ENCODE data around the gene RYR2. TPM values are rescaled to one million over a fixed set of nuclear protein-coding genes. Genes with fewer than 3 reads are reported as not detected.

Gene RYR2
- total RNA-seq, 6 experiments from 2014 or later, result 0.05 to 0.17 TPM; not detected in 4

DNA sequence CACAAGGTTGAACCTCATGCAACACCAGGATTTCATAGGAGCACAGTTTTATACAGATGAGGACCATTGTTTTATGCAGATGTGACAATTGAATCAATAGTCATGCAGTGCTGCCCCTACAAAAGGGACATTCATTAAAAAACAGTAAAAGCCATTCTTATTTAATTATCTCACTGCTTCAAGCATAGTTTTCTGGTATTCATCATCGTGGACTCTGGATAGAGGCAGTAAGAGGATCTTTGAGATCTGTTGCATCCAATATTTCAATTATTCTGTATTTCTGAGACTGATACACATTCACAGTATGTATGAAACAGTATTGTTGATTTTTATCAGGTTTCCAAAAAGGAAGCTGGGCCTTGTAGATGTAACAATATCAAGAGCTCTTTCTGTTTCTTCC is 237.6 kb downstream of the RYR2 start:
- Mint-ChIP-seq H3K27me3 (ENCODE audit: insufficient read depth) (peaks cover 1% of the 10 kb centered on the region; the same call in 1 of the 2 replicates), H3K27ac (no peak overlapping the region), H3K4me3 (no peak overlapping the region), H3K9me3 (peaks cover 14% of the 10 kb centered on the region), H3K36me3 (ENCODE audit: low read depth) (no peaks in the 10 kb centered on the region), H3K4me1 (ENCODE audit: low read depth) (no peaks in the 10 kb centered on the region)
- TF ChIP-seq, protein P1, sequence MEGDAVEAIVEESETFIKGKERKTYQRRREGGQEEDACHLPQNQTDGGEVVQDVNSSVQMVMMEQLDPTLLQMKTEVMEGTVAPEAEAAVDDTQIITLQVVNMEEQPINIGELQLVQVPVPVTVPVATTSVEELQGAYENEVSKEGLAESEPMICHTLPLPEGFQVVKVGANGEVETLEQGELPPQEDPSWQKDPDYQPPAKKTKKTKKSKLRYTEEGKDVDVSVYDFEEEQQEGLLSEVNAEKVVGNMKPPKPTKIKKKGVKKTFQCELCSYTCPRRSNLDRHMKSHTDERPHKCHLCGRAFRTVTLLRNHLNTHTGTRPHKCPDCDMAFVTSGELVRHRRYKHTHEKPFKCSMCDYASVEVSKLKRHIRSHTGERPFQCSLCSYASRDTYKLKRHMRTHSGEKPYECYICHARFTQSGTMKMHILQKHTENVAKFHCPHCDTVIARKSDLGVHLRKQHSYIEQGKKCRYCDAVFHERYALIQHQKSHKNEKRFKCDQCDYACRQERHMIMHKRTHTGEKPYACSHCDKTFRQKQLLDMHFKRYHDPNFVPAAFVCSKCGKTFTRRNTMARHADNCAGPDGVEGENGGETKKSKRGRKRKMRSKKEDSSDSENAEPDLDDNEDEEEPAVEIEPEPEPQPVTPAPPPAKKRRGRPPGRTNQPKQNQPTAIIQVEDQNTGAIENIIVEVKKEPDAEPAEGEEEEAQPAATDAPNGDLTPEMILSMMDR (IDR thresholded peaks at IDR 0.05), result no peak
- DNase-seq, result no peak

DNA sequence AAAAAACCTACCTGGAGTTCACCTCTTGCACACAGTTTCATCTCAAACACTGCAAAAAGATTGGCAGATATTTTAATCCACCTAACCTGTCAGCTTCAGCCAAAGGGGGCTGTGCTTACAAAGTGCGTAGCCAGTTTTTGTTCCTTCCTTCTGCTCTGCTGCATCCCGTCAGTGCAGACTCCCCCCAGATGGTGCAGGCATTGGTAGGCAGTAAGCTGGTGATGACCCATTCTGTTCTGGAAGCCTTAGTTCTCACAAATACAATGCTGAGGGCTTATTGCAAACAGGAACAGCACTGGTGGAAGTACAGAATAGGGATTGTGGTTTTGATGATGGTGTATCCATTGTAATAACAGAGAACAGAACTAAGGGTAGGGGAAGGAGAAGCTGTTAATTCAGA is 239.5 kb downstream of the RYR2 start:
- TF ChIP-seq, protein P1 (IDR thresholded peaks at IDR 0.05), result no peak
- DNase-seq, result no peak
- Mint-ChIP-seq H3K4me3 (no peak overlapping the region), H3K27me3 (ENCODE audit: insufficient read depth) (no peaks in the 10 kb centered on the region), H3K36me3 (ENCODE audit: low read depth) (no peaks in the 10 kb centered on the region), H3K27ac (no peak overlapping the region), H3K4me1 (ENCODE audit: low read depth) (no peaks in the 10 kb centered on the region), H3K9me3 (peaks cover 12% of the 10 kb centered on the region)

DNA sequence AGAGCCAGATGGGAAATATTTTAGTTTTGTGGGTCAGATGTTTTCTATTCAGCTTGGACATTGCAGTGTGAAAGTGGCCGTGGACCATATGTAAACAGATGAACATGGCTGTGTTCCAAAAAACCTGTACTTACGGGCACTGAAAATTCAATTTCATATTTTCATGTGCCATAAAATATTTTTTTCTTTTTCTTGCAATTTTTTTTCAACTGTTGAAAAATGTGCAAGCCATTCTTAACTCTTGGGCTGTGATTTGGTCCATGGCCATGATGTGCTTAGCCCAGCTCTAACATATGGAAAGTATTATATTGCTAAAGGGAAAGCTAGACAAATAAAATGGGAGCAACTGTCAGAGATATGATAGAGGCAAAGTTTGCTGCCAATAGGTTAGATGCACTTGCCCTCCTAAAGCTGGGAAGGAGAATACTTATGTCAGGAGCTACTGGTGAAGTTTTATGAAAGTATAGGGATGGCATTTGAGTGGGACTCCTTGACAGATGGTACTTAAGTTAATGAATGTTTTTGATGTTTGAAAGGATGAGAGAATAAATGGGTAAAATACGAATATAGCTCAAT is 240.3 kb downstream of the RYR2 start:
- TF ChIP-seq, protein P1 (IDR thresholded peaks at IDR 0.05), result no peak
- Mint-ChIP-seq H3K36me3 (ENCODE audit: low read depth) (no peaks in the 10 kb centered on the region), H3K4me1 (ENCODE audit: low read depth) (no peaks in the 10 kb centered on the region), H3K27me3 (ENCODE audit: insufficient read depth) (no peaks in the 10 kb centered on the region), H3K4me3 (no peak overlapping the region), H3K27ac (no peak overlapping the region), H3K9me3 (peaks cover 19% of the 10 kb centered on the region)
- no peak for DNase-seq

DNA sequence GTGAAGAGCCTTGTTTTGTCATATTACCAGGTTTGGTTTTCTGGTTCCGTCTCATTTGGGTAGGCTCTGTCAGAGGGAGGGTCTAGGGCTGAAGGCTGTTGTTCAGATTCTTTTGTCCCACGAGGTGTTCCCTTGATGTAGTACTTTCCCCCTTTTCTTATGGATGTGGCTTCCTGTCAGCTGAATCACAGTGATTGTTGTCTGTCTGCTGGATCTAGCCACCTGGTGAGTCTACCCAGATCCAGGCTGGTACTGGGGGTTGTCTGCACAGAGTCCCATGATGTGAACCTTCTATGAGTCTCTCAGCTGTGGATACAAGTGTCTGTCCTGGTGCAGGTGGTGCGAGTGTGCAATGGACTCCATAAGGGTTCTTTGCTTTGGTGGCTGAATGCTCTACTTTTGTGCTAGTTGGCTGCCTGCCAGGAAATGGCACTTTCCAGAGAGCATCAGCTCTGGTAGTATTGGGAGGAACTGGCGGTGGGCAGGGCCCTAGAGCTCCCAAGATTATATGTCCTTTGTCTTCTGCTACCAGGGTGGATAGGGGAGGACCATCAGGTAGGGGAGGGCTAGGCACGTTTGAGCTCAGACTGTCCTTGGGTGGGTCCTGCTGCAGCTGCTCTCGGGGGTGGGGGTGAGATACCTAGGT is 246.0 kb downstream of the RYR2 start:
- Mint-ChIP-seq H3K4me3 (no peak overlapping the region), H3K9me3 (peaks cover 35% of the 10 kb centered on the region), H3K36me3 (ENCODE audit: low read depth) (no peaks in the 10 kb centered on the region; the same call in 1 of the 2 replicates), H3K4me1 (ENCODE audit: low read depth) (no peaks in the 10 kb centered on the region), H3K27me3 (ENCODE audit: insufficient read depth) (no peaks in the 10 kb centered on the region), H3K27ac (no peak overlapping the region)
- DNase-seq, result no peak
- TF ChIP-seq, protein P1 (IDR thresholded peaks at IDR 0.05), result no peak

DNA sequence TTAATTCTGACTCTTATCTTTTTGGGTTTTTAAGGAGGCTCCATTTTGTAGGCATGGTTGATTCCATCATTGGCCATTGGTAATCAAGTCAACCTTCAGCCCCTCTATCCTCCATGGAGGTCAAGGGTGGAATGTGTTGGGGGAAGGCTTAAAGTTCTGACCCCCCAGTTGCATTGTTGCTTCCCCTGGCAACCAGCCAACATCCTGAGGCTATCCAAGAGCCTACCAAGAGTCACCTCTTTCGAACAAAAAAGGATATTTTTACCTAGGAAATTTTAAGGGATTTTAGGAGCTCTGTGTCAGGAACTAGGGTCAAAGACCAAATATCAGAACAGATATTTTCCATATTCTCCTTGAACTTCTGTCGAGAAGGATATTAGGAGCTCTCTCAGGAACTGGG is 251.8 kb downstream of the RYR2 start:
- DNase-seq, result no peak
- peaks cover 31% of the 10 kb centered on the region for H3K9me3 Mint-ChIP-seq
- no peaks in the 10 kb centered on the region; the same call in 1 of the 2 replicates for H3K36me3 Mint-ChIP-seq (ENCODE audit: low read depth)
- H3K27ac Mint-ChIP-seq, result no peak overlapping the region
- no peak overlapping the region for H3K4me3 Mint-ChIP-seq
- no peaks in the 10 kb centered on the region for H3K27me3 Mint-ChIP-seq (ENCODE audit: insufficient read depth)
- no peaks in the 10 kb centered on the region for H3K4me1 Mint-ChIP-seq (ENCODE audit: low read depth)
- TF ChIP-seq, protein P1 (IDR thresholded peaks at IDR 0.05), result no peak
